Neural cell (in vitro differentiated cells): ENCODE results near the gene CADM4. TPM values are rescaled to one million over a fixed set of nuclear protein-coding genes. Genes with fewer than 3 reads are reported as not detected.

Source experiments
- H2AFZ ChIP-seq: fragments of 200-600, 300-800 bp; sonication (generic), shearing (Covaris generic); 2 replicates; pipeline ENCODE4 v1.6.0; 2014; ENCODE audit warnings: low read depth, mild to moderate bottlenecking, antibody characterized with exemption, low read length, moderate library complexity
- H3F3A ChIP-seq: fragments of 200-600 bp; shearing (Covaris generic); 2 replicates; pipeline ENCODE4 v1.6.1; 2016; ENCODE audit warnings: mild to moderate bottlenecking, moderate library complexity, mixed read lengths, antibody characterized with exemption, low read length; ENCODE audit not compliant: insufficient read depth, poor library complexity, severe bottlenecking
- H3K27ac ChIP-seq: fragments of 200-600, 300-800 bp; sonication (generic), shearing (Covaris generic); 2 replicates; pipeline ENCODE4 v1.5.1; 2014; ENCODE audit warnings: mild to moderate bottlenecking, low read length, moderate library complexity
- H3K27me3 ChIP-seq: fragments of 300-800, 200-600 bp; sonication (generic), shearing (Covaris generic); 2 replicates; pipeline ENCODE4 v1.6.0; 2014; ENCODE audit warnings: mild to moderate bottlenecking, low read depth, low read length, moderate library complexity; ENCODE audit not compliant: insufficient read depth
- H3K36me3 ChIP-seq: fragments of 300-800, 200-600 bp; sonication (generic), shearing (Covaris generic); 2 replicates; pipeline ENCODE4 v1.5.1; 2014; ENCODE audit warnings: mild to moderate bottlenecking, antibody characterized with exemption, low read length, moderate library complexity; ENCODE audit not compliant: insufficient read depth
- H3K4me2 ChIP-seq: fragments of 300-800, 200-600 bp; sonication (generic), shearing (Covaris generic); 2 replicates; pipeline ENCODE4 v1.6.0; 2014; ENCODE audit warnings: mild to moderate bottlenecking, low read length
- H3K4me3 ChIP-seq: fragments of 300-800, 200-600 bp; sonication (generic), shearing (Covaris generic); 2 replicates; pipeline ENCODE4 v1.5.1; 2014; ENCODE audit warnings: mild to moderate bottlenecking, low read length, moderate library complexity
- H3K79me2 ChIP-seq: fragments of 200-600 bp; shearing (Covaris generic); replicated peaks from 2 replicates; pipeline ENCODE4 v1.6.0; 2014; ENCODE audit warnings: mild to moderate bottlenecking, low read length, moderate library complexity; ENCODE audit not compliant: insufficient read depth
- H3K9ac ChIP-seq: fragments of 300-800, 200-600 bp; sonication (generic), shearing (Covaris generic); 2 replicates; pipeline ENCODE4 v1.6.1; 2016; ENCODE audit warnings: mild to moderate bottlenecking, low read length, mixed read lengths
- H3K9me2 ChIP-seq: fragments of 200-600 bp; shearing (Covaris generic); 2 replicates; pipeline ENCODE4 v1.6.1; 2016; ENCODE audit warnings: mild to moderate bottlenecking, low read length, mixed read lengths; ENCODE audit not compliant: insufficient read depth
- H3K9me3 ChIP-seq: fragments of 200-600, 300-800 bp; sonication (generic), shearing (Covaris generic); 2 replicates; pipeline ENCODE4 v1.6.1; 2016; ENCODE audit warnings: mild to moderate bottlenecking, mixed run types, low read length, moderate library complexity, mixed read lengths
- H4K20me1 ChIP-seq: fragments of 200-600 bp; shearing (Covaris generic); 2 replicates; pipeline ENCODE4 v1.6.1; 2016; ENCODE audit warnings: mild to moderate bottlenecking, mixed run types; ENCODE audit not compliant: insufficient read depth
- EP300 ChIP-seq: fragments of 450-650 bp; conservative IDR thresholded peaks from 2 replicates; pipeline ENCODE4 v1.6.1; 2014; ENCODE audit warnings: antibody characterized with exemption, mild to moderate bottlenecking, moderate library complexity; ENCODE audit not compliant: poor library complexity, severe bottlenecking
- EZH2 ChIP-seq: fragments of 200-600, 300-800 bp; shearing (Covaris generic), sonication (generic); IDR thresholded peaks from 2 replicates; pipeline ENCODE4 v1.6.1; 2014; ENCODE audit warnings: antibody characterized with exemption, low read length, borderline replicate concordance, mild to moderate bottlenecking; ENCODE audit not compliant: insufficient read depth, poor library complexity, severe bottlenecking
- MXI1 ChIP-seq: fragments of 450-650 bp; conservative IDR thresholded peaks from 2 replicates; pipeline ENCODE4 v1.6.1; 2014; ENCODE audit warnings: antibody characterized with exemption, mild to moderate bottlenecking; ENCODE audit not compliant: poor library complexity, severe bottlenecking
- POLR2AphosphoS5 ChIP-seq: IDR thresholded peaks from 2 replicates; pipeline ENCODE4 v1.6.1; 2012
- RAD21 ChIP-seq: fragments of 450-650 bp; conservative IDR thresholded peaks from 2 replicates; pipeline ENCODE4 v1.6.1; 2014; ENCODE audit warnings: antibody characterized with exemption, mild to moderate bottlenecking, moderate library complexity
- SMC3 ChIP-seq: fragments of 450-650 bp; conservative IDR thresholded peaks from 2 replicates; pipeline ENCODE4 v1.6.1; 2014; ENCODE audit warnings: antibody characterized with exemption, mild to moderate bottlenecking, moderate library complexity; ENCODE audit not compliant: poor library complexity
- TAF1 ChIP-seq: IDR thresholded peaks from 2 replicates; pipeline ENCODE4 v1.6.1; 2012; ENCODE audit warnings: low read depth
- polyA plus RNA-seq: library from polyadenylated mRNA; depleted of rRNA; stranded (reverse); fragments of >200 nt; gene quantifications from 2 replicates; pipeline ENCODE4 v1.2.3, GENCODE V29; 2014
- TF ChIP-seq, protein P1 (sequence below): IDR thresholded peaks from 2 replicates; pipeline ENCODE4 v1.6.1; 2012; ENCODE audit warnings: borderline replicate concordance
- TF ChIP-seq, protein P2 (sequence below): fragments of 450-650 bp; IDR thresholded peaks from 2 replicates; pipeline ENCODE4 v1.5.1; 2014; ENCODE audit warnings: antibody characterized with exemption, mild to moderate bottlenecking, moderate library complexity; ENCODE audit not compliant: poor library complexity, severe bottlenecking

Gene CADM4
- polyA plus RNA-seq, 1 donor from 2014 or later: 211 TPM

DNA sequence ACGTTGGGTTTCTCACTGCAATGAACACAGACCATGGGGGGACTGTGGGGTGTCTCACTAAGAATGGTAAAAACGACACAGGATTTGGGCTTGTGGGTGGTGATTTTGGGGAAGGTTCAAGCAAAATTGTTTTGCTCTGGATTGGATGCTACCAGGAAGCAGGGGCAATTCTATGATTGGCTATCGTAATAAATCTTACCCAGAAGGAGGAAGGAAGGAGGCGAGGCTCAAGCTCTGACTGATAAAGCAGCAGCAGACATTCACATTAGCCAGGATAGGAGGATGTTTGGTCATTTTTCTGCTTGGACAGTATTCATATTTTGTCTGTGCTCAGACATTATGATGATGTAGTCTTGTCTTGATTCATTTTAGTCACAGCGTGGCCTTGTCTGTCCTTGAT, 41.8 kb downstream of the CADM4 start:
- Histone ChIP-seq H3K27me3 (no peaks in the 10 kb centered on the region), H2AFZ (no peak overlapping the region), H3K36me3 (no peaks in the 10 kb centered on the region), H3K9me3 (no peaks in the 10 kb centered on the region), H3K9ac (peak overlapping the region; percentile 99), H3K79me2 (peaks cover 42% of the 10 kb centered on the region), H3K9me2 (no peaks in the 10 kb centered on the region), H3F3A (no peaks in the 10 kb centered on the region), H3K4me3 (peak overlapping the region; percentile 99), H4K20me1 (peaks cover 4% of the 10 kb centered on the region), H3K27ac (no peak overlapping the region), H3K4me2 (peak overlapping the region; percentile 95)
- no peak for TF ChIP-seq POLR2AphosphoS5
- TF ChIP-seq TAF1: no peak
- no peak for TF ChIP-seq EZH2

DNA sequence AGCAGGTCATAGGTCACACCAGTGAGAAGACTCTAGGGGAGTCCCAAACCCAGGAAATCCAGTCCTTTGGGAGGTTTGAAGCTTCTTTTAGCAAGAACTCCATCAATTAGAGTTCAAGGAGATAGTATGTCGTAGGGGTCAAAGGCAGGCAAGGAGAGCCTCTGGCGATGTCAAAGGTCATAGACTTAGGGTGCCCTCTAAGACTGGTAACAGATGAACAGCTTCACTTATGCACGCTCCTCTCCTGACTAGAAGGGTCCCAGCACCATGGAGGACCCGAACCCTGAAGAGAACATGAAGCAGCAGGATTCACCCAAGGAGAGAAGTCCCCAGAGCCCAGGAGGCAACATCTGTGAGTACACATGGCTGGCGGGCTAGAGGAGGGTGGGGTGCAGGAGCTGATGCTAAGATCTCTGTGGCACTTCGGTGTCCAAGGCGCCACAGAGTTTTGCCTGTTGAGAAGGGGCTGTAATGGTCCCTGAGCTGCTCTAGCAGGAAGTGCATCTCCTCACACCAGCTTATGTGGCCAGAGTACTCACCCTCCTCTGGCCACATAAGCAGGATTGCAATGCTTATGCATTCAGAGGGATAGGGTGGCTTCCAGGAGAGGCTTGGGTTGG, 42.7 kb downstream of the CADM4 start:
- TF ChIP-seq SMC3 (no peak), POLR2AphosphoS5 (no peak), RAD21 (no peak), MXI1 (no peak), EP300 (no peak), TAF1 (no peak), EZH2 (no peak)
- TF ChIP-seq, protein P1, sequence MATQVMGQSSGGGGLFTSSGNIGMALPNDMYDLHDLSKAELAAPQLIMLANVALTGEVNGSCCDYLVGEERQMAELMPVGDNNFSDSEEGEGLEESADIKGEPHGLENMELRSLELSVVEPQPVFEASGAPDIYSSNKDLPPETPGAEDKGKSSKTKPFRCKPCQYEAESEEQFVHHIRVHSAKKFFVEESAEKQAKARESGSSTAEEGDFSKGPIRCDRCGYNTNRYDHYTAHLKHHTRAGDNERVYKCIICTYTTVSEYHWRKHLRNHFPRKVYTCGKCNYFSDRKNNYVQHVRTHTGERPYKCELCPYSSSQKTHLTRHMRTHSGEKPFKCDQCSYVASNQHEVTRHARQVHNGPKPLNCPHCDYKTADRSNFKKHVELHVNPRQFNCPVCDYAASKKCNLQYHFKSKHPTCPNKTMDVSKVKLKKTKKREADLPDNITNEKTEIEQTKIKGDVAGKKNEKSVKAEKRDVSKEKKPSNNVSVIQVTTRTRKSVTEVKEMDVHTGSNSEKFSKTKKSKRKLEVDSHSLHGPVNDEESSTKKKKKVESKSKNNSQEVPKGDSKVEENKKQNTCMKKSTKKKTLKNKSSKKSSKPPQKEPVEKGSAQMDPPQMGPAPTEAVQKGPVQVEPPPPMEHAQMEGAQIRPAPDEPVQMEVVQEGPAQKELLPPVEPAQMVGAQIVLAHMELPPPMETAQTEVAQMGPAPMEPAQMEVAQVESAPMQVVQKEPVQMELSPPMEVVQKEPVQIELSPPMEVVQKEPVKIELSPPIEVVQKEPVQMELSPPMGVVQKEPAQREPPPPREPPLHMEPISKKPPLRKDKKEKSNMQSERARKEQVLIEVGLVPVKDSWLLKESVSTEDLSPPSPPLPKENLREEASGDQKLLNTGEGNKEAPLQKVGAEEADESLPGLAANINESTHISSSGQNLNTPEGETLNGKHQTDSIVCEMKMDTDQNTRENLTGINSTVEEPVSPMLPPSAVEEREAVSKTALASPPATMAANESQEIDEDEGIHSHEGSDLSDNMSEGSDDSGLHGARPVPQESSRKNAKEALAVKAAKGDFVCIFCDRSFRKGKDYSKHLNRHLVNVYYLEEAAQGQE: no peak
- TF ChIP-seq, protein P2, sequence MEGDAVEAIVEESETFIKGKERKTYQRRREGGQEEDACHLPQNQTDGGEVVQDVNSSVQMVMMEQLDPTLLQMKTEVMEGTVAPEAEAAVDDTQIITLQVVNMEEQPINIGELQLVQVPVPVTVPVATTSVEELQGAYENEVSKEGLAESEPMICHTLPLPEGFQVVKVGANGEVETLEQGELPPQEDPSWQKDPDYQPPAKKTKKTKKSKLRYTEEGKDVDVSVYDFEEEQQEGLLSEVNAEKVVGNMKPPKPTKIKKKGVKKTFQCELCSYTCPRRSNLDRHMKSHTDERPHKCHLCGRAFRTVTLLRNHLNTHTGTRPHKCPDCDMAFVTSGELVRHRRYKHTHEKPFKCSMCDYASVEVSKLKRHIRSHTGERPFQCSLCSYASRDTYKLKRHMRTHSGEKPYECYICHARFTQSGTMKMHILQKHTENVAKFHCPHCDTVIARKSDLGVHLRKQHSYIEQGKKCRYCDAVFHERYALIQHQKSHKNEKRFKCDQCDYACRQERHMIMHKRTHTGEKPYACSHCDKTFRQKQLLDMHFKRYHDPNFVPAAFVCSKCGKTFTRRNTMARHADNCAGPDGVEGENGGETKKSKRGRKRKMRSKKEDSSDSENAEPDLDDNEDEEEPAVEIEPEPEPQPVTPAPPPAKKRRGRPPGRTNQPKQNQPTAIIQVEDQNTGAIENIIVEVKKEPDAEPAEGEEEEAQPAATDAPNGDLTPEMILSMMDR: no peak
- Histone ChIP-seq H3K4me2 (peak overlapping the region; percentile 95), H3K9ac (peak overlapping the region; percentile 99), H3K9me3 (no peaks in the 10 kb centered on the region), H3K79me2 (peaks cover 42% of the 10 kb centered on the region), H3F3A (no peaks in the 10 kb centered on the region), H3K27me3 (no peaks in the 10 kb centered on the region), H2AFZ (peak overlapping the region; percentile 28), H3K4me3 (peak overlapping the region; percentile 99), H3K9me2 (no peaks in the 10 kb centered on the region), H3K36me3 (no peaks in the 10 kb centered on the region), H3K27ac (peak overlapping the region; percentile 99), H4K20me1 (peaks cover 4% of the 10 kb centered on the region)
